ENCODE results near the gene CAPZA1.
"Not testable (repeated sequence)": the region's sequence is repeated elsewhere in the genome, so short reads cannot be mapped to it uniquely, and the experiment has no call there.

The CAPZA1 gene

GRCh38 chr1:112626887-112627286 is 7.3 kb downstream of the CAPZA1 start:
- DNase-seq (ENCODE audit: low read depth in 2 of 2, low spot score in 1 of 2): no peak

- no peak for DNase-seq (ENCODE audit: low read depth in 2 of 2, low spot score in 1 of 2)
Observed at GRCh38 chr1:112628516-112628915, 8.9 kb downstream of the CAPZA1 start.

GRCh38 chr1:112629256-112629655 is 9.6 kb downstream of the CAPZA1 start:
- no peak for DNase-seq (ENCODE audit: low read depth in 2 of 2, low spot score in 1 of 2)

- no peak for DNase-seq (ENCODE audit: low read depth in 2 of 2, low spot score in 1 of 2)
Observed at GRCh38 chr1:112633628-112634027, 14.0 kb downstream of the CAPZA1 start.

- DNase-seq (ENCODE audit: low read depth in 2 of 2, low spot score in 1 of 2): no peak
Observed at GRCh38 chr1:112634367-112634766, 14.7 kb downstream of the CAPZA1 start.

- DNase-seq (ENCODE audit: low read depth in 2 of 2, low spot score in 1 of 2): no peak
Observed at GRCh38 chr1:112636056-112636455, 16.4 kb downstream of the CAPZA1 start.

- DNase-seq (ENCODE audit: low read depth in 2 of 2, low spot score in 1 of 2): no peak
Observed at GRCh38 chr1:112636597-112637253, 17.1 kb downstream of the CAPZA1 start.

GRCh38 chr1:112637254-112638109 is 17.9 kb downstream of the CAPZA1 start:
- no peak for DNase-seq (ENCODE audit: low read depth in 2 of 2, low spot score in 1 of 2)

GRCh38 chr1:112638110-112638428 is 18.4 kb downstream of the CAPZA1 start:
- DNase-seq (ENCODE audit: low read depth in 2 of 2, low spot score in 1 of 2): no peak

- not testable (repeated sequence) for DNase-seq (ENCODE audit: low read depth in 2 of 2, low spot score in 1 of 2)
Observed at GRCh38 chr1:112640437-112640836, 20.8 kb downstream of the CAPZA1 start.

- no peak for DNase-seq (ENCODE audit: low read depth in 2 of 2, low spot score in 1 of 2)
Observed at GRCh38 chr1:112643080-112643479, 23.4 kb downstream of the CAPZA1 start.

- no peak for DNase-seq (ENCODE audit: low read depth in 2 of 2, low spot score in 1 of 2)
Observed at GRCh38 chr1:112646225-112646624, 26.6 kb downstream of the CAPZA1 start.

GRCh38 chr1:112651205-112651604 is 31.6 kb downstream of the CAPZA1 start:
- DNase-seq (ENCODE audit: low read depth in 2 of 2, low spot score in 1 of 2): no peak

- DNase-seq (ENCODE audit: low read depth in 2 of 2, low spot score in 1 of 2): no peak
Observed at GRCh38 chr1:112665857-112666256, 46.2 kb downstream of the CAPZA1 start.

- no peak for DNase-seq (ENCODE audit: low read depth in 2 of 2, low spot score in 1 of 2)
Observed at GRCh38 chr1:112666946-112667345, 47.3 kb downstream of the CAPZA1 start.

- DNase-seq (ENCODE audit: low read depth in 2 of 2, low spot score in 1 of 2): no peak
Observed at GRCh38 chr1:112672009-112672408, 52.4 kb downstream of the CAPZA1 start.

GRCh38 chr1:112672842-112673241 is 53.2 kb downstream of the CAPZA1 start:
- no peak for DNase-seq (ENCODE audit: low read depth in 2 of 2, low spot score in 1 of 2)

- DNase-seq (ENCODE audit: low read depth in 2 of 2, low spot score in 1 of 2): no peak
Observed at GRCh38 chr1:112673592-112674439, 54.2 kb downstream of the CAPZA1 start.

- peak in 1 of 2 donors; percentile 25 for DNase-seq (ENCODE audit: low read depth in 2 of 2, low spot score in 1 of 2)
Observed at GRCh38 chr1:112674440-112674985, 54.9 kb downstream of the CAPZA1 start, which contains the start of gene MOV10. MOV10 (plus strand) TSS chr1:112674659; CDS start chr1:112674913, 254 bp downstream.

- DNase-seq (ENCODE audit: low read depth in 2 of 2, low spot score in 1 of 2): peak in 1 of 2 donors; percentile 13
Observed at GRCh38 chr1:112674986-112675727, 55.5 kb downstream of the CAPZA1 start.

Measured in stimulated activated CD8-positive, alpha-beta memory T cell treated with anti-CD3 and anti-CD28 coated beads, Interleukin-4, amount 100 ng/mL, for 1 hour (primary cell).